HCT116 (cell line): ENCODE measurements around the gene DNHD1.

Experiments used
- POLR2AphosphoS5 ChIP-seq: IDR thresholded peaks from 2 replicates; pipeline ENCODE4 v1.6.1; 2011; ENCODE audit warnings: mild to moderate bottlenecking, low read depth, low read length, moderate library complexity
- TF ChIP-seq, protein P1 (sequence below), 3 experiments: fragments of 200-600 bp in 1 of 3; sonication (generic) in 1 of 3; IDR thresholded peaks in 2 of 3; conservative IDR thresholded peaks in 1 of 3; 2 replicates each; pipeline ENCODE4 v1.5.1; 2012 to 2017; ENCODE audit warnings: low read depth in 2 of 3, low read length in 2 of 3, antibody characterized with exemption in 1 of 3, borderline replicate concordance in 1 of 3, control low read depth in 1 of 3, mild to moderate bottlenecking in 1 of 3, mixed read lengths in 1 of 3, mixed run types in 1 of 3, moderate library complexity in 1 of 3; ENCODE audit not compliant: insufficient read depth in 1 of 3

DNA sequence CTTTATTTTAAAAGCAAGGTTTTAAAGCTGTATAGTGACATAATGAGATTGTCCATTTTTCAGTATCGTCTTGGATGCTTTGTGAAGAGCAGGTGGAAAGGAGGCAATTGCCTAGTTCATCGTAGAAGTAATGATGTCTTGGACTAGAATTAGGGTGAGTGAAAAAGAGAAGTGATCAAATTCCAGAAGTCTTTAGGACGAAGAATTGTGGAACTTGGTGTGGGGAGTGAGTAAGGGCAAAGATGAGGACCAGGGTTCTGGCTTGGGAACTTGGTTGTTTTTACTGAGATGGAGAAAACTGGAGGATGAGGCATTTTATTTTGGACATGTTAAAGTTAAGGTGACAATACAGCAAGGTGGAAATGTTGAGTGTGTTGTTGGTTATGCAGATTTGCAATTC, 107.7 kb downstream of the DNHD1 start:
- no peak for TF ChIP-seq POLR2AphosphoS5
- TF ChIP-seq, protein P1, sequence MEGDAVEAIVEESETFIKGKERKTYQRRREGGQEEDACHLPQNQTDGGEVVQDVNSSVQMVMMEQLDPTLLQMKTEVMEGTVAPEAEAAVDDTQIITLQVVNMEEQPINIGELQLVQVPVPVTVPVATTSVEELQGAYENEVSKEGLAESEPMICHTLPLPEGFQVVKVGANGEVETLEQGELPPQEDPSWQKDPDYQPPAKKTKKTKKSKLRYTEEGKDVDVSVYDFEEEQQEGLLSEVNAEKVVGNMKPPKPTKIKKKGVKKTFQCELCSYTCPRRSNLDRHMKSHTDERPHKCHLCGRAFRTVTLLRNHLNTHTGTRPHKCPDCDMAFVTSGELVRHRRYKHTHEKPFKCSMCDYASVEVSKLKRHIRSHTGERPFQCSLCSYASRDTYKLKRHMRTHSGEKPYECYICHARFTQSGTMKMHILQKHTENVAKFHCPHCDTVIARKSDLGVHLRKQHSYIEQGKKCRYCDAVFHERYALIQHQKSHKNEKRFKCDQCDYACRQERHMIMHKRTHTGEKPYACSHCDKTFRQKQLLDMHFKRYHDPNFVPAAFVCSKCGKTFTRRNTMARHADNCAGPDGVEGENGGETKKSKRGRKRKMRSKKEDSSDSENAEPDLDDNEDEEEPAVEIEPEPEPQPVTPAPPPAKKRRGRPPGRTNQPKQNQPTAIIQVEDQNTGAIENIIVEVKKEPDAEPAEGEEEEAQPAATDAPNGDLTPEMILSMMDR (IDR thresholded peaks at IDR 0.05 in 2 of 3, conservative IDR thresholded peaks at IDR 0.05 in 1 of 3; ENCODE audit: borderline replicate concordance in 1 of 3, insufficient read depth in 1 of 3, low read depth in 2 of 3, low read length in 2 of 3) = no peak
